Measurements from ENCODE around the gene CCT7. TPM values are rescaled to one million over a fixed set of nuclear protein-coding genes. Genes with fewer than 3 reads are reported as not detected.

Gene CCT7
- total and polyA plus RNA-seq, 4 donors: 129 to 207 (median 178) TPM

DNA sequence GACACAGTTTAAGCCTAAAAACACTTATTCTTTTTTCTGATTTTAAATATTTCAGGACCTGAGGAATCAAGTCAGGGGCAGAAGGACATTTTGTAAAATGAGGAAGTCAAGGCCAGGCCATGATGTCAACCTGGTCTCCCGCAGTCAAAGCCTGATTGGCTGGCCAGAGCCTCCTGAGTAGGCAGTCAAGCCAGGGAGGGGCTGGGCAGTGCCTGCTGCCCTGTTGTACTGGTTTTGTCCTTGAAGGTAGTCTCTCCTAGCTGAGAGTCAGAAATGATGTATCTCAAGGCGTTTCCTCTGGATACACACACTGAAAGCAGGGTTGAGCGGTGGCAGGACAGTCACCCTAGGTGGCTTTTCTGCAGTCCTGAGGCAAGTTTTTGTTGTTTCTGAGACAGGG lies 19.8 kb downstream of the CCT7 start:
- Histone ChIP-seq H3K9me3 (ENCODE audit: control insufficient read depth in 4 of 4, insufficient read depth in 3 of 4, low read length in 3 of 4) (no peaks in the 10 kb centered on the region), H3K27me3 (ENCODE audit: control insufficient read depth in 3 of 3, insufficient read depth in 3 of 3, low read length in 2 of 3) (no peaks in the 10 kb centered on the region), H3K36me3 (ENCODE audit: control insufficient read depth in 4 of 4, insufficient read depth in 4 of 4, low read length in 4 of 4) (peaks cover 28 to 48% (median 43%) of the 10 kb centered on the region in 4 donors), H3K4me3 (no peak overlapping the region), H3K4me1 (ENCODE audit: control insufficient read depth in 5 of 5, insufficient read depth in 5 of 5, low read length in 5 of 5) (no peaks in the 10 kb centered on the region), H3K27ac (ENCODE audit: low read depth in 1 of 2, low read length in 1 of 2) (no peak overlapping the region), H3K9ac (ENCODE audit: insufficient read depth in 1 of 2, low read length in 2 of 2) (no peak overlapping the region)
- ATAC-seq (ENCODE audit: insufficient read depth, low FRiP score) (no peak), DNase-seq (no peak)
- TF ChIP-seq, protein P1, sequence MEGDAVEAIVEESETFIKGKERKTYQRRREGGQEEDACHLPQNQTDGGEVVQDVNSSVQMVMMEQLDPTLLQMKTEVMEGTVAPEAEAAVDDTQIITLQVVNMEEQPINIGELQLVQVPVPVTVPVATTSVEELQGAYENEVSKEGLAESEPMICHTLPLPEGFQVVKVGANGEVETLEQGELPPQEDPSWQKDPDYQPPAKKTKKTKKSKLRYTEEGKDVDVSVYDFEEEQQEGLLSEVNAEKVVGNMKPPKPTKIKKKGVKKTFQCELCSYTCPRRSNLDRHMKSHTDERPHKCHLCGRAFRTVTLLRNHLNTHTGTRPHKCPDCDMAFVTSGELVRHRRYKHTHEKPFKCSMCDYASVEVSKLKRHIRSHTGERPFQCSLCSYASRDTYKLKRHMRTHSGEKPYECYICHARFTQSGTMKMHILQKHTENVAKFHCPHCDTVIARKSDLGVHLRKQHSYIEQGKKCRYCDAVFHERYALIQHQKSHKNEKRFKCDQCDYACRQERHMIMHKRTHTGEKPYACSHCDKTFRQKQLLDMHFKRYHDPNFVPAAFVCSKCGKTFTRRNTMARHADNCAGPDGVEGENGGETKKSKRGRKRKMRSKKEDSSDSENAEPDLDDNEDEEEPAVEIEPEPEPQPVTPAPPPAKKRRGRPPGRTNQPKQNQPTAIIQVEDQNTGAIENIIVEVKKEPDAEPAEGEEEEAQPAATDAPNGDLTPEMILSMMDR (IDR thresholded peaks at IDR 0.05; ENCODE audit: control extremely low read depth, extremely low read depth): no peak
- WGBS, 2 donors: 91 to 95% methylated on average over 3 of the region's 3 CpGs

GRCh38 chr2:73254343-73255006 lies 20.4 kb downstream of the CCT7 start:
- Histone ChIP-seq H3K36me3 (ENCODE audit: control insufficient read depth in 4 of 4, insufficient read depth in 4 of 4, low read length in 4 of 4) (peaks cover 23 to 42% (median 39%) of the 10 kb centered on the region in 4 donors), H3K9ac (ENCODE audit: insufficient read depth in 1 of 2, low read length in 2 of 2) (no peak overlapping the region), H3K4me1 (ENCODE audit: control insufficient read depth in 5 of 5, insufficient read depth in 5 of 5, low read length in 5 of 5) (no peaks in the 10 kb centered on the region), H3K27me3 (ENCODE audit: control insufficient read depth in 3 of 3, insufficient read depth in 3 of 3, low read length in 2 of 3) (no peaks in the 10 kb centered on the region), H3K27ac (ENCODE audit: low read depth in 1 of 2, low read length in 1 of 2) (no peak overlapping the region), H3K4me3 (no peak overlapping the region), H3K9me3 (ENCODE audit: control insufficient read depth in 4 of 4, insufficient read depth in 3 of 4, low read length in 3 of 4) (no peaks in the 10 kb centered on the region)
- no peak for DNase-seq
- TF ChIP-seq, protein P1 (IDR thresholded peaks at IDR 0.05; ENCODE audit: control extremely low read depth, extremely low read depth): no peak
- 90% methylated on average over 7 of the region's 7 CpGs for WGBS, 2 donors
- ATAC-seq (ENCODE audit: insufficient read depth, low FRiP score): peak; percentile 28

GRCh38 chr2:73255007-73255644 lies 21.0 kb downstream of the CCT7 start:
- H3K9me3 ChIP-seq (ENCODE audit: control insufficient read depth in 4 of 4, insufficient read depth in 3 of 4, low read length in 3 of 4): no peaks in the 10 kb centered on the region
- ATAC-seq (ENCODE audit: insufficient read depth, low FRiP score) (no peak), DNase-seq (no peak)
- no peaks in the 10 kb centered on the region for H3K27me3 ChIP-seq (ENCODE audit: control insufficient read depth in 3 of 3, insufficient read depth in 3 of 3, low read length in 2 of 3)
- no peaks in the 10 kb centered on the region for H3K4me1 ChIP-seq (ENCODE audit: control insufficient read depth in 5 of 5, insufficient read depth in 5 of 5, low read length in 5 of 5)
- 67 to 78% methylated on average over 4 of the region's 4 CpGs for WGBS, 2 donors
- H3K9ac ChIP-seq (ENCODE audit: insufficient read depth in 1 of 2, low read length in 2 of 2): no peak overlapping the region
- no peak overlapping the region for H3K4me3 ChIP-seq
- H3K27ac ChIP-seq (ENCODE audit: low read depth in 1 of 2, low read length in 1 of 2): no peak overlapping the region
- peaks cover 16 to 35% (median 33%) of the 10 kb centered on the region in 4 donors for H3K36me3 ChIP-seq (ENCODE audit: control insufficient read depth in 4 of 4, insufficient read depth in 4 of 4, low read length in 4 of 4)
- TF ChIP-seq, protein P1 (IDR thresholded peaks at IDR 0.05; ENCODE audit: control extremely low read depth, extremely low read depth): no peak
